Thyroid gland (tissue), 4 donors: Measurements from ENCODE around the gene C12orf56.

Experiments
- CTCF ChIP-seq, 6 experiments: fragments of 200-600 bp in 3 of 6; fragments of 450-650 bp in 3 of 6; sonication (generic) in 3 of 6; IDR thresholded peaks; one replicate each; pipeline ENCODE4 v1.5.1; 2016 to 2019; ENCODE audit warnings: antibody characterized with exemption in 6 of 6, mild to moderate bottlenecking in 2 of 6, inconsistent platforms in 1 of 6, moderate library complexity in 1 of 6
- POLR2A ChIP-seq, 2 donors: fragments of 450-650 bp; IDR thresholded peaks; one replicate each; pipeline ENCODE4 v1.6.1; 2017; ENCODE audit warnings: antibody characterized with exemption in 2 of 2, mild to moderate bottlenecking in 2 of 2, moderate library complexity in 1 of 2

DNA sequence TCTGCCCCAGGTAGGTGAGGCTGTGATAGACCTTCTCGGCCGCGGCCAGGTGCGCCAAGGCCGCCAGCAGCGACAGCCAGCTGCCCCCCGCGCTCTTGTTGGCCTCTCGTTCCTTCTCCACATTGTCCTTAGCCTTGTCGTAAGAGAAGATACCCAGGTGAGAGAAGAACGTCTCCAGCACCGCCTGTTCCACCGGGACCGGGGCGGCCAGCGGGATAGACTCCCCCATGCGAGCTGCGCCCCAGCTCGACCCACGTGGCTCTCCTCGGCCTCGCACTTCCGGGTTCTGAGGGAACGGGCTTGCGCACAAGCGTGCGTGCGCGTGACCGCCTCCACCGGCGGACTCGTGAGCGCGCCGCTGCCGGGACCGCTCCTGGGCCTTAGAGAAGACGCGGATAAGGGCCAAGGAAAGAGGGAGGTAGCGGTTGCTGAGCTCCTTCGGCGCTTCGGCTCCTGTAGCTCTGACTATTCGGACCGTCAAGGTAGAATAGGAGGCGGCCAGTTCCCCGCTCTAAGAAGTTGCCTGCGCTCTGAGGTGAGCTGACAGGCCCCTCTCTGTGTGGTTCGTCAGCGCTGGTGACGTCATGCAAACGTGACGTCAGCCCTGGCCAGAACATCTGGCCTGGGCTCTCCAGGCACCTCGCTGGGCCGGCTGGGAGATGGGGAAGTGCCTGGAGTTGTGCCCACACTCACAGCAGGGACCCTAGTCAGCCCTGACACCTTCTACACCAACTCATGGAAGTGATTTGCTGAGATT is 168.4 kb downstream of the C12orf56 start, which contains the start of gene KICS2:
- TF ChIP-seq CTCF (IDR thresholded peaks at IDR 0.05), result no peak
- TF ChIP-seq POLR2A (IDR thresholded peaks at IDR 0.05), result peak; percentile 61 to 92
